ENCODE data around the gene AOAH. TPM values are rescaled to one million over a fixed set of nuclear protein-coding genes. Genes with fewer than 3 reads are reported as not detected.
A peak's percentile ranks its signal among the peaks of the same experiment; 100 is the strongest.

The AOAH gene
- total RNA-seq, 1 donor from 2014 or later = not detected

DNA sequence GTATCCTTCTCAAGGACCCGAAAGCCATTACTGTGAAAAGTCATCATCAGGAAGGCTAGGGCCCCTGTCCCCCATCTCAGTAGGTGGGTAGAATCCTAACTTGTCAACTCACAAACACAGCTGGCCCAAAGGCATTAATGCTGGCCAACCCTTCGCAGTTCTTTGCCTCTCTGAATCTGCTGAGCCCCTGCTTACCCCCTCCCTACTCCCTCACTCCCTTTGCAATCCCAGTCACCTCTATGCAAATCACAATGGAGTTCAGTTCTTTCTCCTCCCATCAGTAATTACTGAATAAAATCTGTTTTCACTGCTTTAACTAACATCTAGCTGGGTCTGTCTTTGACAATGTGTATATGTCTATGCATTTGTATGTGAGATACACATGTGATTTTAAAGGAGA is 38.1 kb upstream of the AOAH start:
- no peak for DNase-seq (ENCODE audit: low read depth, low spot score)
- H3K36me3 Mint-ChIP-seq (ENCODE audit: low read depth) = no peaks in the 10 kb centered on the region
- H3K4me1 Mint-ChIP-seq = peaks cover 14% of the 10 kb centered on the region
- TF ChIP-seq, protein P1, sequence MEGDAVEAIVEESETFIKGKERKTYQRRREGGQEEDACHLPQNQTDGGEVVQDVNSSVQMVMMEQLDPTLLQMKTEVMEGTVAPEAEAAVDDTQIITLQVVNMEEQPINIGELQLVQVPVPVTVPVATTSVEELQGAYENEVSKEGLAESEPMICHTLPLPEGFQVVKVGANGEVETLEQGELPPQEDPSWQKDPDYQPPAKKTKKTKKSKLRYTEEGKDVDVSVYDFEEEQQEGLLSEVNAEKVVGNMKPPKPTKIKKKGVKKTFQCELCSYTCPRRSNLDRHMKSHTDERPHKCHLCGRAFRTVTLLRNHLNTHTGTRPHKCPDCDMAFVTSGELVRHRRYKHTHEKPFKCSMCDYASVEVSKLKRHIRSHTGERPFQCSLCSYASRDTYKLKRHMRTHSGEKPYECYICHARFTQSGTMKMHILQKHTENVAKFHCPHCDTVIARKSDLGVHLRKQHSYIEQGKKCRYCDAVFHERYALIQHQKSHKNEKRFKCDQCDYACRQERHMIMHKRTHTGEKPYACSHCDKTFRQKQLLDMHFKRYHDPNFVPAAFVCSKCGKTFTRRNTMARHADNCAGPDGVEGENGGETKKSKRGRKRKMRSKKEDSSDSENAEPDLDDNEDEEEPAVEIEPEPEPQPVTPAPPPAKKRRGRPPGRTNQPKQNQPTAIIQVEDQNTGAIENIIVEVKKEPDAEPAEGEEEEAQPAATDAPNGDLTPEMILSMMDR (conservative IDR thresholded peaks at IDR 0.05) = no peak
- H3K27ac Mint-ChIP-seq (ENCODE audit: unreplicated experiment) = peak overlapping the region; percentile 64
- no peak overlapping the region for H3K4me3 Mint-ChIP-seq
- H3K9me3 Mint-ChIP-seq = peaks cover 3% of the 10 kb centered on the region
- no peaks in the 10 kb centered on the region for H3K27me3 Mint-ChIP-seq (ENCODE audit: low read depth)

DNA sequence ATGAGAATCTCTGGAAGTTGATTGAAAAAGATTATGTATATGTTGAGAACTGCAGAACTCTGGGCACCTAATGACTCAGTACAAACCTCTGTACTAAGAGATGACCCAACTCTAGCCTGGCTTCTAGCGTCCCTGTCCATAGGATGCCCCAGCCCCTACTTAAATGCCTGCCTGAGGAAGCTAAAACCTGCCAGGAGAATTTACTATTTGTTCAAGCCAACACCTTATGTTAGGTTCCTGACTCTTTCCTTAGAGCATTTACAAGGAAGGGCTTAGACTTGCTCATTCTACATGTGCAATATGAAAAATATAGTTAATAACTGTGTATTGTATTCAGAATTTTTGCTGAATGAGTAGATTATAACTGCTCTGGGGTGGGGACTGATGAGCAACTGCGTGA is 37.5 kb upstream of the AOAH start:
- Mint-ChIP-seq H3K36me3 (ENCODE audit: low read depth) (no peaks in the 10 kb centered on the region), H3K4me1 (peaks cover 15% of the 10 kb centered on the region), H3K9me3 (peaks cover 3% of the 10 kb centered on the region), H3K27me3 (ENCODE audit: low read depth) (no peaks in the 10 kb centered on the region), H3K27ac (ENCODE audit: unreplicated experiment) (no peak overlapping the region), H3K4me3 (no peak overlapping the region)
- TF ChIP-seq, protein P1 (conservative IDR thresholded peaks at IDR 0.05) = no peak
- no peak for DNase-seq (ENCODE audit: low read depth, low spot score)

DNA sequence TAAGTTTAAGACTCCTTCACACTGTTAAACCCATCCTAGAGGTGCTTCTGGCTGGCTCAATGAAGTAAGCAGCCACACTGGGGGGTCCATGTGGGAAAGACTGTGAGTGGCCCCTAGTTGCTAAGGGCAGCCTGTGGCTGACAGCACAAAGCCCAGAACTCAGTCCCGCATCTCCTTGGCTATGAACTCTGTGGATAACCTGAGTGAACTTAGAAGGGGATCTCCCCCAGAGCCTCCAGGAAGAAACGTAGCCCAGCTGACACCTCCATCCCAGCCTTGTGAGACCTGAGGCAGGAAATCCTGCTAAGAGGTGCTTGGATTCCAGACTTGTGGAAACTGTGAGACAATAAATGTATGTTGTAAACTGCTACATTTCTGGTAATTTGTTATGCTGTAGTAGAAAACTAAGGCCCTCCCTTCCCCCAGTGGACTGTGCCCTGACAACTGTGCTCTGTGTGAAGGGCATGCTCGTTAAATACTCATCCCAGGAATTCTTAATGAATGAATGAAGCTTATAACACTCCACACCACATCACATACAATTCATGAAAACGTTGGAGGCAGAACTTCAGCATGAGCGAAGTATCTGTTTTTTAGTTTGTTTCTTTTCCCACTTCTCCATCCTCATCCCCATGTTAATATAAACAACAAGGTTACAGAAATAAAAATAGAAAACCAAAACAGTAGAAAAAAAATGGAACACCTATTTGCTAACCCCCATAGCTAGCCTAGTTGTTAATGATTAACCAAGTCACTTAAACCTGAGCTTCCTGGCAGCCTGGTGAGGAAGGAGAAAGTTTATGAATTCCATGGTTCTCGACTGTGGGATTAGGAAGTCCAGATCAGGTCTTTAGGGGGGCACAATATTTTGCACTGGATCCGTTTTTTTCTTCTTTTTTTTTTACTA is 36.8 kb upstream of the AOAH start:
- peaks cover 14% of the 10 kb centered on the region for H3K4me1 Mint-ChIP-seq
- H3K27ac Mint-ChIP-seq (ENCODE audit: unreplicated experiment) = no peak overlapping the region
- no peak overlapping the region for H3K4me3 Mint-ChIP-seq
- peaks cover 3% of the 10 kb centered on the region for H3K9me3 Mint-ChIP-seq
- no peak for DNase-seq (ENCODE audit: low read depth, low spot score)
- TF ChIP-seq, protein P1 (conservative IDR thresholded peaks at IDR 0.05) = no peak
- no peaks in the 10 kb centered on the region for H3K27me3 Mint-ChIP-seq (ENCODE audit: low read depth)
- H3K36me3 Mint-ChIP-seq (ENCODE audit: low read depth) = no peaks in the 10 kb centered on the region

DNA sequence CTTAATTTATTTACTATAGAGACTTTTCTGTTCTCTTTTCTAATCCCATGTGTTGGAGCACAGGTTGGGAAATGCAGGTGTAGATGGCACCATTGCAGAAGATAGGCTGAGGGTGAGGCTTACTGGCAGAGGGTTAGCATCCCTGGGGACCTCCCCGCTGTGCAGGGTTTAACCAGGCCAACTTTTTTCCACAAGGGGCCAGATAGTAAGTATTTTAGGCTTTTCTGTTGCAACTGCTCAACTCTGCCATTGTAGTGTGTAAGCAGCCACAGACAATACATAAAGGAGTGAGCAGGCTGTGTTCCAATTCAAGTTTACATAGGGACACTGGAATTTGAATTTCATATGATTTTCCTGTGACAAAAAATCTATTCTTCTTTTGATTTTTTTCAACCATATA is 34.6 kb upstream of the AOAH start:
- Mint-ChIP-seq H3K4me3 (no peak overlapping the region), H3K27me3 (ENCODE audit: low read depth) (no peaks in the 10 kb centered on the region), H3K4me1 (peaks cover 14% of the 10 kb centered on the region), H3K36me3 (ENCODE audit: low read depth) (no peaks in the 10 kb centered on the region), H3K9me3 (no peaks in the 10 kb centered on the region), H3K27ac (ENCODE audit: unreplicated experiment) (no peak overlapping the region)
- TF ChIP-seq, protein P1 (conservative IDR thresholded peaks at IDR 0.05) = no peak
- DNase-seq (ENCODE audit: low read depth, low spot score) = no peak

DNA sequence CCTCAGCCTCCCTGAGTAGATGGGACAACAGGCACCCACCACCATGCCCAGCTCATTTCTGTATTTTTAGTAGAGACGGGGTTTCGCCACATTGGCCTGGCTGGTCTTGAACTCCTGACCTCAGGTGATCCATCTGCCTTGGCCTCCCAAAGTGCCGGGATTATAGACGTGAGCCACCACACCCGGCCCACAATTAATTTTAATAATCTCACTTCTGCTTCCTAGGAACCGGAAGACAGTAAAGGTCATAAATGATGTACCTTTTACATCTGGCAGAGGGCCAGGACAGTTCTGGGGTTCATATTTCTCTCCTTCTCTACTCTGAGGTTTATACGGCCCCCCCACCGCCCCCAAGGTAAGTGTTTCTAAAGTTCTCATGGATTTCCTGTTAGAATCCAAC is 31.2 kb upstream of the AOAH start:
- no peaks in the 10 kb centered on the region for H3K27me3 Mint-ChIP-seq (ENCODE audit: low read depth)
- peaks cover 9% of the 10 kb centered on the region for H3K4me1 Mint-ChIP-seq
- no peak overlapping the region for H3K4me3 Mint-ChIP-seq
- H3K27ac Mint-ChIP-seq (ENCODE audit: unreplicated experiment) = no peak overlapping the region
- DNase-seq (ENCODE audit: low read depth, low spot score) = no peak
- H3K36me3 Mint-ChIP-seq (ENCODE audit: low read depth) = no peaks in the 10 kb centered on the region
- no peaks in the 10 kb centered on the region for H3K9me3 Mint-ChIP-seq
- TF ChIP-seq, protein P1 (conservative IDR thresholded peaks at IDR 0.05) = no peak
